Neural cell (in vitro differentiated cells): ENCODE results near the gene CAMK2D. TPM values are rescaled to one million over a fixed set of nuclear protein-coding genes. Genes with fewer than 3 reads are reported as not detected.

ENCODE experiments used
- H2AFZ ChIP-seq: fragments of 200-600, 300-800 bp; sonication (generic), shearing (Covaris generic); 2 replicates; pipeline ENCODE4 v1.6.0; 2014; ENCODE audit warnings: low read depth, mild to moderate bottlenecking, antibody characterized with exemption, low read length, moderate library complexity
- H3F3A ChIP-seq: fragments of 200-600 bp; shearing (Covaris generic); 2 replicates; pipeline ENCODE4 v1.6.1; 2016; ENCODE audit warnings: mild to moderate bottlenecking, moderate library complexity, mixed read lengths, antibody characterized with exemption, low read length; ENCODE audit not compliant: insufficient read depth, poor library complexity, severe bottlenecking
- H3K27ac ChIP-seq: fragments of 200-600, 300-800 bp; sonication (generic), shearing (Covaris generic); 2 replicates; pipeline ENCODE4 v1.5.1; 2014; ENCODE audit warnings: mild to moderate bottlenecking, low read length, moderate library complexity
- H3K27me3 ChIP-seq: fragments of 300-800, 200-600 bp; sonication (generic), shearing (Covaris generic); 2 replicates; pipeline ENCODE4 v1.6.0; 2014; ENCODE audit warnings: mild to moderate bottlenecking, low read depth, low read length, moderate library complexity; ENCODE audit not compliant: insufficient read depth
- H3K36me3 ChIP-seq: fragments of 300-800, 200-600 bp; sonication (generic), shearing (Covaris generic); 2 replicates; pipeline ENCODE4 v1.5.1; 2014; ENCODE audit warnings: mild to moderate bottlenecking, antibody characterized with exemption, low read length, moderate library complexity; ENCODE audit not compliant: insufficient read depth
- H3K4me2 ChIP-seq: fragments of 300-800, 200-600 bp; sonication (generic), shearing (Covaris generic); 2 replicates; pipeline ENCODE4 v1.6.0; 2014; ENCODE audit warnings: mild to moderate bottlenecking, low read length
- H3K4me3 ChIP-seq: fragments of 300-800, 200-600 bp; sonication (generic), shearing (Covaris generic); 2 replicates; pipeline ENCODE4 v1.5.1; 2014; ENCODE audit warnings: mild to moderate bottlenecking, low read length, moderate library complexity
- H3K79me2 ChIP-seq: fragments of 200-600 bp; shearing (Covaris generic); replicated peaks from 2 replicates; pipeline ENCODE4 v1.6.0; 2014; ENCODE audit warnings: mild to moderate bottlenecking, low read length, moderate library complexity; ENCODE audit not compliant: insufficient read depth
- H3K9ac ChIP-seq: fragments of 300-800, 200-600 bp; sonication (generic), shearing (Covaris generic); 2 replicates; pipeline ENCODE4 v1.6.1; 2016; ENCODE audit warnings: mild to moderate bottlenecking, low read length, mixed read lengths
- H3K9me2 ChIP-seq: fragments of 200-600 bp; shearing (Covaris generic); 2 replicates; pipeline ENCODE4 v1.6.1; 2016; ENCODE audit warnings: mild to moderate bottlenecking, low read length, mixed read lengths; ENCODE audit not compliant: insufficient read depth
- H3K9me3 ChIP-seq: fragments of 200-600, 300-800 bp; sonication (generic), shearing (Covaris generic); 2 replicates; pipeline ENCODE4 v1.6.1; 2016; ENCODE audit warnings: mild to moderate bottlenecking, mixed run types, low read length, moderate library complexity, mixed read lengths
- H4K20me1 ChIP-seq: fragments of 200-600 bp; shearing (Covaris generic); 2 replicates; pipeline ENCODE4 v1.6.1; 2016; ENCODE audit warnings: mild to moderate bottlenecking, mixed run types; ENCODE audit not compliant: insufficient read depth
- CTCF ChIP-seq: fragments of 450-650 bp; IDR thresholded peaks from 2 replicates; pipeline ENCODE4 v1.5.1; 2014; ENCODE audit warnings: antibody characterized with exemption, mild to moderate bottlenecking, moderate library complexity; ENCODE audit not compliant: poor library complexity, severe bottlenecking
- EP300 ChIP-seq: fragments of 450-650 bp; conservative IDR thresholded peaks from 2 replicates; pipeline ENCODE4 v1.6.1; 2014; ENCODE audit warnings: antibody characterized with exemption, mild to moderate bottlenecking, moderate library complexity; ENCODE audit not compliant: poor library complexity, severe bottlenecking
- EZH2 ChIP-seq: fragments of 200-600, 300-800 bp; shearing (Covaris generic), sonication (generic); IDR thresholded peaks from 2 replicates; pipeline ENCODE4 v1.6.1; 2014; ENCODE audit warnings: antibody characterized with exemption, low read length, borderline replicate concordance, mild to moderate bottlenecking; ENCODE audit not compliant: insufficient read depth, poor library complexity, severe bottlenecking
- MXI1 ChIP-seq: fragments of 450-650 bp; conservative IDR thresholded peaks from 2 replicates; pipeline ENCODE4 v1.6.1; 2014; ENCODE audit warnings: antibody characterized with exemption, mild to moderate bottlenecking; ENCODE audit not compliant: poor library complexity, severe bottlenecking
- POLR2AphosphoS5 ChIP-seq: IDR thresholded peaks from 2 replicates; pipeline ENCODE4 v1.6.1; 2012
- RAD21 ChIP-seq: fragments of 450-650 bp; conservative IDR thresholded peaks from 2 replicates; pipeline ENCODE4 v1.6.1; 2014; ENCODE audit warnings: antibody characterized with exemption, mild to moderate bottlenecking, moderate library complexity
- REST ChIP-seq: IDR thresholded peaks from 2 replicates; pipeline ENCODE4 v1.6.1; 2012; ENCODE audit warnings: borderline replicate concordance
- SMC3 ChIP-seq: fragments of 450-650 bp; conservative IDR thresholded peaks from 2 replicates; pipeline ENCODE4 v1.6.1; 2014; ENCODE audit warnings: antibody characterized with exemption, mild to moderate bottlenecking, moderate library complexity; ENCODE audit not compliant: poor library complexity
- TAF1 ChIP-seq: IDR thresholded peaks from 2 replicates; pipeline ENCODE4 v1.6.1; 2012; ENCODE audit warnings: low read depth
- polyA plus RNA-seq: library from polyadenylated mRNA; depleted of rRNA; stranded (reverse); fragments of >200 nt; gene quantifications from 2 replicates; pipeline ENCODE4 v1.2.3, GENCODE V29; 2014

Gene CAMK2D
- polyA plus RNA-seq, 1 donor from 2014 or later: 27.1 TPM

- Histone ChIP-seq H3K9ac (no peak overlapping the region), H3F3A (no peaks in the 10 kb centered on the region), H3K4me2 (no peak overlapping the region), H3K27me3 (no peaks in the 10 kb centered on the region), H4K20me1 (no peaks in the 10 kb centered on the region), H3K4me3 (no peak overlapping the region), H3K9me2 (no peaks in the 10 kb centered on the region), H3K79me2 (no peaks in the 10 kb centered on the region), H3K27ac (no peak overlapping the region), H3K36me3 (no peaks in the 10 kb centered on the region), H2AFZ (no peak overlapping the region), H3K9me3 (no peaks in the 10 kb centered on the region)
- TF ChIP-seq EZH2: no peak
- TF ChIP-seq RAD21: no peak
- no peak for TF ChIP-seq EP300
- no peak for TF ChIP-seq CTCF
- TF ChIP-seq SMC3: no peak
- no peak for TF ChIP-seq REST
- TF ChIP-seq POLR2AphosphoS5: no peak
- TF ChIP-seq TAF1: no peak
- TF ChIP-seq MXI1: no peak
These were observed 159.9 kb downstream of the CAMK2D start for GRCh38 chr4:113601636-113602035.

GRCh38 chr4:113596396-113596795 lies 165.1 kb downstream of the CAMK2D start:
- H3K9me2 ChIP-seq: no peaks in the 10 kb centered on the region
- H3K79me2 ChIP-seq: no peaks in the 10 kb centered on the region
- no peak overlapping the region for H3K9ac ChIP-seq
- no peaks in the 10 kb centered on the region for H3K9me3 ChIP-seq
- no peak overlapping the region for H3K4me2 ChIP-seq
- H2AFZ ChIP-seq: no peak overlapping the region
- no peaks in the 10 kb centered on the region for H3F3A ChIP-seq
- no peaks in the 10 kb centered on the region for H3K36me3 ChIP-seq
- H3K27ac ChIP-seq: no peak overlapping the region
- H3K4me3 ChIP-seq: no peak overlapping the region
- no peaks in the 10 kb centered on the region for H4K20me1 ChIP-seq
- no peak for TF ChIP-seq EZH2
- TF ChIP-seq RAD21: no peak
- no peak for TF ChIP-seq POLR2AphosphoS5
- TF ChIP-seq EP300: no peak
- TF ChIP-seq SMC3: no peak
- TF ChIP-seq TAF1: no peak
- TF ChIP-seq MXI1: no peak
- no peak for TF ChIP-seq REST
- no peak for TF ChIP-seq CTCF
- no peaks in the 10 kb centered on the region for H3K27me3 ChIP-seq
